ENCODE results near the gene JHY.

The JHY gene

GRCh38 chr11:122897606-122898210, 15.1 kb downstream of the JHY start:
- ChIA-PET CTCF (no interaction called here), POLR2A (ENCODE audit: low non-redundant PET) (no interaction called here)
- no peak overlapping the region for H3K27ac ChIP-seq
- TF ChIP-seq, protein P1, sequence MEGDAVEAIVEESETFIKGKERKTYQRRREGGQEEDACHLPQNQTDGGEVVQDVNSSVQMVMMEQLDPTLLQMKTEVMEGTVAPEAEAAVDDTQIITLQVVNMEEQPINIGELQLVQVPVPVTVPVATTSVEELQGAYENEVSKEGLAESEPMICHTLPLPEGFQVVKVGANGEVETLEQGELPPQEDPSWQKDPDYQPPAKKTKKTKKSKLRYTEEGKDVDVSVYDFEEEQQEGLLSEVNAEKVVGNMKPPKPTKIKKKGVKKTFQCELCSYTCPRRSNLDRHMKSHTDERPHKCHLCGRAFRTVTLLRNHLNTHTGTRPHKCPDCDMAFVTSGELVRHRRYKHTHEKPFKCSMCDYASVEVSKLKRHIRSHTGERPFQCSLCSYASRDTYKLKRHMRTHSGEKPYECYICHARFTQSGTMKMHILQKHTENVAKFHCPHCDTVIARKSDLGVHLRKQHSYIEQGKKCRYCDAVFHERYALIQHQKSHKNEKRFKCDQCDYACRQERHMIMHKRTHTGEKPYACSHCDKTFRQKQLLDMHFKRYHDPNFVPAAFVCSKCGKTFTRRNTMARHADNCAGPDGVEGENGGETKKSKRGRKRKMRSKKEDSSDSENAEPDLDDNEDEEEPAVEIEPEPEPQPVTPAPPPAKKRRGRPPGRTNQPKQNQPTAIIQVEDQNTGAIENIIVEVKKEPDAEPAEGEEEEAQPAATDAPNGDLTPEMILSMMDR (conservative IDR thresholded peaks at IDR 0.05; ENCODE audit: low read depth): no peak
- DNase-seq (ENCODE audit: low spot score): peak; percentile 9

- DNase-seq (ENCODE audit: low spot score): no peak
- TF ChIP-seq, protein P1 (conservative IDR thresholded peaks at IDR 0.05; ENCODE audit: low read depth): no peak
- H3K27ac ChIP-seq: no peak overlapping the region
- CTCF ChIA-PET: no interaction called here
- POLR2A ChIA-PET (ENCODE audit: low non-redundant PET): interaction anchor here (0.6 kb wide), 1 partner anchor 1322 kb away, joined by 4 read pairs; no protein-coding TSS in a partner anchor
These were observed 16.2 kb downstream of the JHY start for GRCh38 chr11:122898799-122899198.

DNA sequence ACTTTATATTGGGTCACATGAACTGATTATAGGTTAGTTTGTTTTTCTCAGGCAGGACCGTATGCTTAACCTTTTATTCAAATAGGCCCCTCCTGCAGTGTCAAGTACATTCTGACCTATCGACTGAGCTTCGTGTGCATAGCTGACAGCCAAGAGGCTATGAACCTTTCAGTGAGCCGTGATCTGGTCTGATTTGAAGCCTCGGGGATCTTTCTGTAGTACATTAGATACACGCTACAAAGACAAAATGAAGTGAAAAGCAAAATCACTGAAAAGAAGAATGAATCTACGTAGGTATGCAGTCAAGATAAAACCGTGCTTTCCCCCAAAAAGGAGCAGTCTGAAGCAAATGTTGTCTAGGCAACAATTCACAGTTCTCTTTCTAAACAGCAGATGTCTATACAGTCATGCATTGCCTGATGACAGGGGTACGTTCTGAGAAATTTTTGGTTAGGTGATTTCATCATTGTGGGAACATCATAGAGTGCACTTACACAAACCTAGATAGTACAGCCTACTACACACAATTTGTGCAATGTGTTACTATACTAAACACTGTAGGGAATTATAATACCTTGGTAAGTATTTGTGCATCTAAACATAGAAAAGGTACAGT, 18.1 kb downstream of the JHY start:
- TF ChIP-seq, protein P1 (conservative IDR thresholded peaks at IDR 0.05; ENCODE audit: low read depth): no peak
- H3K27ac ChIP-seq: no peak overlapping the region
- POLR2A ChIA-PET (ENCODE audit: low non-redundant PET): no interaction called here
- CTCF ChIA-PET: no interaction called here
- DNase-seq (ENCODE audit: low spot score): no peak

DNA sequence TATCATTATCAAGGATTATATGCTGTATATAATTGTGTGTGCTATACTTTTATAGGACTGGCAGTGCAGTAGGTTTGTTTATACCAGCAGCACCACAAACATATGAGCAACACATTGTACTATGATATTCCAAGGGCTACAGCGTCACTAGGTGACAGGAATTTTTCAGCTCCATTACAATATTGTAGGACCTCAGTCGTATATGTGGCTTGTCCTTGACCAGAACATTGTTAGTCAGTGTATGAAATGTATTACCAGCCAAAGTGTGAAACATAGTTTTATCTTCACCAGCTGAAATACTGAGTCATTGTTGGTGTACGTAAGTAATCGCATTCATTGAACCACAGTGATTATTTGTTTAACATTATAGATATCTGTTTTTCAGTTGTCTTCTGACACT, 20.4 kb downstream of the JHY start:
- ChIA-PET POLR2A (ENCODE audit: low non-redundant PET) (no interaction called here), CTCF (no interaction called here)
- H3K27ac ChIP-seq: no peak overlapping the region
- TF ChIP-seq, protein P1 (conservative IDR thresholded peaks at IDR 0.05; ENCODE audit: low read depth): no peak
- DNase-seq (ENCODE audit: low spot score): no peak

DNA sequence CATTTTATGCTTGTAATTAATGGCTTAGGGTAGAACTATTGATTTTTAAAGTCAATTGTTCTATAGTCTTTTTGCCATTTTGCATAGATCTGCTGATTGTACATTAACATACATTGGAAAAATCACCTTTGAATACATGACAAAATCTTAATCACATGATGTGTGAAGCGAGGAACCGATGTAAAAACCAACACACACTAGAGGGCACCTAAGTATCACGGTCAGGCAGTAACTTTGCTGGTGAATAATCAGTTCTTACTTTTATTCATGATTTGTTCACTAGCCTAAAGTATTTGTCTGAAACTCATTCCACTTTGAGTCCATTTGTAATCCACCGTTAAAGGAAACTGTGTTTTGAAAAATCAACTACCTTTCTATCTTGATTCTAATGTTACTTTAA, 28.2 kb downstream of the JHY start:
- ChIA-PET CTCF (no interaction called here), POLR2A (ENCODE audit: low non-redundant PET) (interaction anchor here (0.6 kb wide), 1 partner anchor 10 kb away, joined by 3 read pairs; no protein-coding TSS in a partner anchor)
- peak; percentile 24 for DNase-seq (ENCODE audit: low spot score)
- H3K27ac ChIP-seq: no peak overlapping the region
- TF ChIP-seq, protein P1 (conservative IDR thresholded peaks at IDR 0.05; ENCODE audit: low read depth): peak; percentile 30; the same call in 1 of the 2 replicates

- POLR2A ChIA-PET (ENCODE audit: low non-redundant PET): no interaction called here
- TF ChIP-seq, protein P1 (conservative IDR thresholded peaks at IDR 0.05; ENCODE audit: low read depth): no peak
- DNase-seq (ENCODE audit: low spot score): peak; percentile 40
- H3K27ac ChIP-seq: no peak overlapping the region
- CTCF ChIA-PET: interaction anchor here (0.6 kb wide), 1 partner anchor 99 kb away, joined by 3 read pairs; no protein-coding TSS in a partner anchor
These were observed 34.8 kb downstream of the JHY start for GRCh38 chr11:122917311-122917710.

Data from RWPE1 (cell line).